Fibroblast of the aortic adventitia (primary cell): Measurements from ENCODE around the gene LMO7. TPM values are rescaled to one million over a fixed set of nuclear protein-coding genes. Genes with fewer than 3 reads are reported as not detected.

ENCODE experiments used
- DNase-seq: peaks from one replicate; pipeline ENCODE4 v3.0.0-alpha.2; 2010; ENCODE audit warnings: low read depth
- H3K4me3 ChIP-seq: 2 replicates; pipeline ENCODE4 v1.5.1; 2011; ENCODE audit warnings: low read depth, mild to moderate bottlenecking, control low read depth, low read length, moderate library complexity
- total RNA-seq: library from RNA; depleted of rRNA; stranded (reverse); fragments of >200 nt; gene quantifications from 2 replicates; pipeline ENCODE4 v1.2.3, GENCODE V29; 2012; ENCODE audit warnings: low replicate concordance
- TF ChIP-seq, protein P1 (sequence below): IDR thresholded peaks from 2 replicates; pipeline ENCODE4 v1.5.1; 2011; ENCODE audit warnings: mild to moderate bottlenecking, low read length, control low read depth, inconsistent platforms; ENCODE audit not compliant: insufficient read depth

The LMO7 gene
- total RNA-seq, 1 donor: 221 TPM

DNA sequence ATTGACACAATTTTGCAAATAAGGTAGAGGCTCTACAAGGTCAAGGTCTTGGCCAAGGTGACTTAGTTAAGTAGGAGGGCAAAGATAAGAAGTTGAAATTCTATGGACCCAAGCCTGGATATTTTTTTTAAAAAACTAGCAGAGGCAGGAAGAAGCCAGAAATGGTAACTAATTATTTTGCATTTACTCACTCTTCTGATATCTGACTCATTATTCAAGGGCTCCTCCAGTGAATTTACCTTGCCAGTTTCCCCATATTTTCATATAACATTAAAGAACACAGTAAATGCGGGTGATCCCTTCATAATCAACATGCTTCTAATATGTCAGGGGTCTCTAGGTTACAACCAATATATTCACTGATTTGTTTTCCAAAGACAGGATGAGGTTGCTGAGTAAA is 246.1 kb downstream of the LMO7 start:
- TF ChIP-seq, protein P1, sequence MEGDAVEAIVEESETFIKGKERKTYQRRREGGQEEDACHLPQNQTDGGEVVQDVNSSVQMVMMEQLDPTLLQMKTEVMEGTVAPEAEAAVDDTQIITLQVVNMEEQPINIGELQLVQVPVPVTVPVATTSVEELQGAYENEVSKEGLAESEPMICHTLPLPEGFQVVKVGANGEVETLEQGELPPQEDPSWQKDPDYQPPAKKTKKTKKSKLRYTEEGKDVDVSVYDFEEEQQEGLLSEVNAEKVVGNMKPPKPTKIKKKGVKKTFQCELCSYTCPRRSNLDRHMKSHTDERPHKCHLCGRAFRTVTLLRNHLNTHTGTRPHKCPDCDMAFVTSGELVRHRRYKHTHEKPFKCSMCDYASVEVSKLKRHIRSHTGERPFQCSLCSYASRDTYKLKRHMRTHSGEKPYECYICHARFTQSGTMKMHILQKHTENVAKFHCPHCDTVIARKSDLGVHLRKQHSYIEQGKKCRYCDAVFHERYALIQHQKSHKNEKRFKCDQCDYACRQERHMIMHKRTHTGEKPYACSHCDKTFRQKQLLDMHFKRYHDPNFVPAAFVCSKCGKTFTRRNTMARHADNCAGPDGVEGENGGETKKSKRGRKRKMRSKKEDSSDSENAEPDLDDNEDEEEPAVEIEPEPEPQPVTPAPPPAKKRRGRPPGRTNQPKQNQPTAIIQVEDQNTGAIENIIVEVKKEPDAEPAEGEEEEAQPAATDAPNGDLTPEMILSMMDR: no peak
- no peak overlapping the region for H3K4me3 ChIP-seq
- no peak for DNase-seq

DNA sequence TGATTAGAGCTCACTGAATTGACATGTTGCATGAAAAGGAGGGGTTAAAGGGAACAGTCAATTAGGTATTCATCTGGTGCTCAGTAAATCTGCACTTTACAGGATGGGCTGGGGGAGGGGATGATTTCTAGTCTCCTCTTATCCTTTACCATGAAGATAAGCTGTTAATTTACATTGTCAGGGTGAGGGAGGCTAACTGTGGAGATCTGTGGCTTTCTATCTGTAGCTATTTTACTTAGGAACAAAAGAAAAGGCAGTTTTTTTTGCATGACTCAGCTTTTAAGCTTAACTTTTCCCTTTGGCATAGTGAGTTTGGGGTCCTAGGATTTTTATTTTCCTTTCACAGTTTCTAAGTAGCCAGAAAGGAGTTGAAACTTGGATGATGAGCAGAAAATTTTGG is 253.3 kb downstream of the LMO7 start:
- no peak overlapping the region for H3K4me3 ChIP-seq
- DNase-seq: no peak
- TF ChIP-seq, protein P1: no peak

DNA sequence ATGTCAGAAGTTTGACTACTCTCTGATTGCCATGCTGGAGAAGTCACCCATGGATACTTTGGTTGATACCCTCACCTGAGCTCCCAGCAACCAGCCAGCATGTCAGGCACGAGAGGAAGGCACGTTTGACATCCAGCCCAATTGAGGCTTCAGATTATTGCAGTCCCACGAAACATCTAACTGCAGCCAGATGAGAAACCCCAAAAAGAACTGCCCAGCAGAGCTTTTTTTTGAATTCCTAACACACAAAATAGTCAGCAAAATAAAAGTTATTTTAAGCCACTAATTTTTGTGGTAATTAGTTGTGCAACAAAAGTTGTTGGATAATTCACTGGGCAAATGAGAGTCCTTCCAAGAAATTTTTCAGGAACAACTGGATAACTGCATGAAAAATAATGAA is 259.0 kb downstream of the LMO7 start:
- TF ChIP-seq, protein P1: no peak
- no peak overlapping the region for H3K4me3 ChIP-seq
- no peak for DNase-seq

DNA sequence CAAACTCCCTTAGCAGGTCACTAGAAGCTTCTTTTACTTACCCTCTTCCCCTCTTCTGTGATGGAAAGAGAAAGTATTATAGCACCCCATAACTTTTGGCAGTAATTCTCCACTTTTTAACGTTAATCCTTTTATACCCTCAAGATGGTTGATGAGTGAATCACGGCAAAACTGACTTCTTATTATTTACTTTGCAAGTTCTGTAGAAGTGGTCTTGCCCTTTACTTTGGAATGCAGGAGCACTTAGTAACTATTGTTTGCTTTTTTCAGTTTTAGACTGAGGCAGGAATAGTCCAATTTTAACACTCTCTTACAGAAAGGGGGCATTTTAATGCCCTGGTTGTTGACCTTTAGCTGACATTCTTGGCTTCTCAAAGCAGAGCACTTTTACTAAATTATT is 260.1 kb downstream of the LMO7 start:
- no peak overlapping the region for H3K4me3 ChIP-seq
- DNase-seq: no peak
- TF ChIP-seq, protein P1: no peak

DNA sequence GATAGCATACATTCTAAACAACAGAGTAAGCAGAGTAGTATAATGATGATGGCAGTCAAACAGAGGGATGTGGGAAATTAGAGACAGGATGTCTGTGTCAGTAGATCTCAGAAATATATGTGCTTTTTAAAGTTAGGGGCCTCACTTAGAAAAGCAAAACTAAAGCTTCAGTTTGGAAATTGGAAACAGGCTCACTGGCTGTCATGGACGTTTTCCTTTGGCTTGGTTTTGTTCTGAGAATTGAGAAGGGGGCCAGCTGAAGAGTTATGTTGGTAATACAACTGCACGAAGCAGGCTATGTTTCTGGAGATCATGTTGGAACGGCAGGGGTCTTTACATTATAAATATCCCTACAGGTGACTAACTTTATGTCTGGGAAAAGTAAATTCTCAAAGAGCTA is 261.3 kb downstream of the LMO7 start:
- no peak for DNase-seq
- no peak overlapping the region for H3K4me3 ChIP-seq
- TF ChIP-seq, protein P1: no peak

DNA sequence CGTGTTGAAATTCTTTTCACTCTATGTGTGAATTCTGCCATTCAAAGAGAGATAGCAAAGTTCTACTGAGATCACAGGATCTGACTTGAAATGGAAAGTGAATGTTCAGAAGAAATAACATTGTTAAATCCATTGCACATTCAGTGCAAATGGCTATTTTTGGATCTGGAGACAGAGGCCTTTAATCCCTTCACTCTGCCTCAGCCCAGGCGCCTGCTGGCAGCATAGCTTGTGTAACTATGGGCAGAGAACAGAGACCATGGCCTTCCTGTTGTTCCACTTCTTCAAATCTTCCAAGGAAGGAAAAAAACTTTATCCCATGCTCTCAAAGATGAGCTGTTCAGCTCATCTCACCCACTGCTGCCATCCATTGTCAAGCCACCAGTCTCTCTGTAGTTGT is 265.4 kb downstream of the LMO7 start:
- DNase-seq: no peak
- no peak overlapping the region for H3K4me3 ChIP-seq

More for the DNA sequence above, 265.4 kb downstream of the LMO7 start:
- TF ChIP-seq, protein P1: no peak
